WTC11 (cell line): ENCODE results near the gene SH3BP5. TPM values are rescaled to one million over a fixed set of nuclear protein-coding genes. Genes with fewer than 3 reads are reported as not detected.
"Not testable (repeated sequence)": the region's sequence is repeated elsewhere in the genome, so short reads cannot be mapped to it uniquely, and the experiment has no call there.

Experiments
- ATAC-seq: fragments of 200-7000 bp; cut with Tn5 transposase; 2 replicates; pipeline ENCODE4 v1.10.0; 2021; ENCODE audit warnings: mild to moderate bottlenecking, moderate library complexity
- CTCF ChIA-PET: fragments of 300-600 bp; sonication (Branson Sonifier 250); formaldehyde crosslinking; loops from one replicate; lab custom pipeline; 2021; ENCODE audit warnings: antibody characterized with exemption; lab: Charles Lee
- POLR2A ChIA-PET: fragments of 350-600 bp; sonication (Branson Sonifier 250); formaldehyde crosslinking; loops from one replicate; lab custom pipeline; 2021; ENCODE audit warnings: antibody characterized with exemption; lab: Charles Lee
- DNase-seq: peaks from one replicate; pipeline ENCODE4 v3.0.0; 2021; ENCODE audit warnings: low spot score
- H3K27ac Mint-ChIP-seq: 2 replicates; pipeline ENCODE4 v1.8.0; 2021; ENCODE audit warnings: mixed read lengths
- H3K27me3 Mint-ChIP-seq: 2 replicates; pipeline ENCODE4 v1.8.0; 2021; ENCODE audit warnings: low read depth, mild to moderate bottlenecking, moderate library complexity, mixed read lengths
- H3K36me3 Mint-ChIP-seq: 2 replicates; pipeline ENCODE4 v1.8.0; 2021; ENCODE audit warnings: mixed read lengths
- H3K4me1 Mint-ChIP-seq: 2 replicates; pipeline ENCODE4 v1.8.0; 2022; ENCODE audit warnings: mixed read lengths
- H3K4me3 Mint-ChIP-seq: 2 replicates; pipeline ENCODE4 v1.8.0; 2021; ENCODE audit warnings: mild to moderate bottlenecking, moderate library complexity, mixed read lengths
- H3K9me3 Mint-ChIP-seq: 2 replicates; pipeline ENCODE4 v1.8.0; 2021; ENCODE audit warnings: mixed read lengths
- CREM ChIP-seq: sonication (generic); formaldehyde crosslinking; IDR thresholded peaks from 2 replicates; pipeline ENCODE4 v1.8.1; 2022; ENCODE audit warnings: mild to moderate bottlenecking, missing genetic modification reagents, moderate library complexity
- CTCF ChIP-seq: fragments of 200-600 bp; IDR thresholded peaks from 2 replicates; pipeline ENCODE4 v1.8.0; 2022; ENCODE audit warnings: antibody characterized with exemption
- ESRRA ChIP-seq: sonication (generic); formaldehyde crosslinking; IDR thresholded peaks from 2 replicates; pipeline ENCODE4 v1.8.1; 2022; ENCODE audit warnings: mild to moderate bottlenecking, missing genetic modification reagents, borderline replicate concordance
- FOXP4 ChIP-seq: sonication (generic); formaldehyde crosslinking; IDR thresholded peaks from 2 replicates; pipeline ENCODE4 v1.8.0; 2022; ENCODE audit warnings: mild to moderate bottlenecking, missing genetic modification reagents
- HMGA2 ChIP-seq: fragments of 250-450 bp; sonication (Bioruptor Pico); IDR thresholded peaks from 2 replicates; pipeline ENCODE4 v1.4.0; 2021; ENCODE audit warnings: mild to moderate bottlenecking, moderate library complexity
- IRF1 ChIP-seq: sonication (generic); formaldehyde crosslinking; IDR thresholded peaks from 2 replicates; pipeline ENCODE4 v1.8.0; 2023; ENCODE audit warnings: missing genetic modification reagents
- JAZF1 ChIP-seq: fragments of 250-450 bp; sonication (Bioruptor Pico); IDR thresholded peaks from 2 replicates; pipeline ENCODE4 v1.9.0; 2021; ENCODE audit warnings: moderate library complexity, mild to moderate bottlenecking, inconsistent platforms
- MLX ChIP-seq: sonication (generic); formaldehyde crosslinking; IDR thresholded peaks from 2 replicates; pipeline ENCODE4 v1.8.1; 2023; ENCODE audit warnings: mild to moderate bottlenecking, missing genetic modification reagents, moderate library complexity
- NFE2L1 ChIP-seq: sonication (generic); formaldehyde crosslinking; IDR thresholded peaks from 2 replicates; pipeline ENCODE4 v1.8.1; 2023; ENCODE audit warnings: missing genetic modification reagents
- NR2C2 ChIP-seq: sonication (generic); formaldehyde crosslinking; IDR thresholded peaks from 2 replicates; pipeline ENCODE4 v1.8.0; 2022; ENCODE audit warnings: mild to moderate bottlenecking, missing genetic modification reagents
- NR3C1 ChIP-seq: sonication (generic); formaldehyde crosslinking; conservative IDR thresholded peaks from 2 replicates; pipeline ENCODE4 v1.8.1; 2023; ENCODE audit warnings: low read depth, mild to moderate bottlenecking, missing genetic modification reagents
- PRRX2 ChIP-seq: fragments of 250-450 bp; sonication (Bioruptor Pico); IDR thresholded peaks from 2 replicates; pipeline ENCODE4 v1.8.0; 2021; ENCODE audit warnings: mild to moderate bottlenecking
- SMAD3 ChIP-seq: sonication (generic); formaldehyde crosslinking; IDR thresholded peaks from 2 replicates; pipeline ENCODE4 v1.8.0; 2022; ENCODE audit warnings: missing genetic modification reagents, mild to moderate bottlenecking, borderline replicate concordance
- TEAD4 ChIP-seq: sonication (generic); formaldehyde crosslinking; IDR thresholded peaks from 2 replicates; pipeline ENCODE4 v1.8.0; 2022; ENCODE audit warnings: mild to moderate bottlenecking, missing genetic modification reagents
- TP53 ChIP-seq: sonication (generic); formaldehyde crosslinking; IDR thresholded peaks from 2 replicates; pipeline ENCODE4 v1.8.1; 2023; ENCODE audit warnings: mild to moderate bottlenecking, missing genetic modification reagents
- USF2 ChIP-seq: sonication (generic); formaldehyde crosslinking; IDR thresholded peaks from 2 replicates; pipeline ENCODE4 v1.8.1; 2023; ENCODE audit warnings: mild to moderate bottlenecking, missing genetic modification reagents, moderate library complexity
- ZBTB43 ChIP-seq: sonication (generic); formaldehyde crosslinking; IDR thresholded peaks from 2 replicates; pipeline ENCODE4 v1.8.1; 2023; ENCODE audit warnings: mild to moderate bottlenecking, missing genetic modification reagents
- ZMAT4 ChIP-seq: fragments of 250-450 bp; sonication (Bioruptor Pico); IDR thresholded peaks from 2 replicates; pipeline ENCODE4 v1.9.0; 2021; ENCODE audit warnings: mild to moderate bottlenecking
- ZNF416 ChIP-seq: fragments of 250-450 bp; sonication (Bioruptor Pico); IDR thresholded peaks from 2 replicates; pipeline ENCODE4 v1.9.0; 2021; ENCODE audit warnings: mild to moderate bottlenecking, inconsistent platforms
- total RNA-seq: library from RNA; stranded (reverse); gene quantifications from 3 replicates; pipeline ENCODE4 v1.2.3, GENCODE V29; 2021

Gene SH3BP5
- total RNA-seq, 1 experiment from 2014 or later = 7.2 TPM

- Mint-ChIP-seq H3K4me3 (no peak overlapping the region), H3K27me3 (peaks cover 4% of the 10 kb centered on the region; the same call in 1 of the 2 replicates), H3K9me3 (peaks cover 9% of the 10 kb centered on the region), H3K4me1 (peaks cover 4% of the 10 kb centered on the region), H3K27ac (no peak overlapping the region), H3K36me3 (no peaks in the 10 kb centered on the region)
- DNase-seq (no peak), ATAC-seq (no peak)
- TF ChIP-seq PRRX2 = no peak
- no peak for TF ChIP-seq JAZF1 (CRISPR knock-in tag)
- TF ChIP-seq ZBTB43 (CRISPR knock-in tag) = no peak
- TF ChIP-seq TP53 (CRISPR knock-in tag) = no peak
- TF ChIP-seq ZNF416 (CRISPR knock-in tag) = no peak
- TF ChIP-seq NR3C1 = no peak
- TF ChIP-seq TEAD4 (CRISPR knock-in tag) = no peak
- TF ChIP-seq NR2C2 = no peak
- no peak for TF ChIP-seq CREM
- no peak for TF ChIP-seq USF2
- TF ChIP-seq FOXP4 = no peak
- ChIA-PET POLR2A (no interaction called here), CTCF (interaction anchor here (0.6 to 1.1 kb wide), 3 partner anchors 14 to 99 kb away, joined by 3 to 4 read pairs (median 4); partner anchors contain the start of gene SH3BP5)
These were observed 34.7 kb upstream of the SH3BP5 start for GRCh38 chr3:15367059-15367458.

- H3K36me3 Mint-ChIP-seq, DNase-seq, POLR2A ChIA-PET, ATAC-seq, H3K27ac Mint-ChIP-seq, H3K9me3 Mint-ChIP-seq, H3K27me3 Mint-ChIP-seq, H3K4me3 Mint-ChIP-seq: not testable (repeated sequence)
- H3K4me1 Mint-ChIP-seq = peaks cover 18% of the 10 kb centered on the region
- CTCF ChIA-PET = interaction anchor here (1.0 kb wide), 1 partner anchor 96 kb away, joined by 3 read pairs; no protein-coding TSS in a partner anchor
These were observed 31.7 kb upstream of the SH3BP5 start for GRCh38 chr3:15364078-15364477.

- DNase-seq (peak; percentile 14), ATAC-seq (peak; percentile 68)
- no peak for TF ChIP-seq NR2C2
- TF ChIP-seq ZBTB43 (CRISPR knock-in tag) = no peak
- no peak for TF ChIP-seq NR3C1
- no peak for TF ChIP-seq CTCF
- TF ChIP-seq MLX = no peak
- TF ChIP-seq ZNF416 (CRISPR knock-in tag) = no peak
- TF ChIP-seq NFE2L1 (CRISPR knock-in tag) = no peak
- no peak for TF ChIP-seq ESRRA
- no peak for TF ChIP-seq TP53 (CRISPR knock-in tag)
- no peak for TF ChIP-seq HMGA2 (CRISPR knock-in tag)
- TF ChIP-seq SMAD3 = no peak
- no peak for TF ChIP-seq ZMAT4 (CRISPR knock-in tag)
- no peak for TF ChIP-seq IRF1 (CRISPR knock-in tag)
- peaks cover 6% of the 10 kb centered on the region for H3K9me3 Mint-ChIP-seq
- H3K27ac Mint-ChIP-seq = no peak overlapping the region
- no peaks in the 10 kb centered on the region; the same call in 1 of the 2 replicates for H3K27me3 Mint-ChIP-seq
- H3K4me3 Mint-ChIP-seq = no peak overlapping the region
- ChIA-PET POLR2A (no interaction called here), CTCF (interaction anchor here (0.6 to 1.4 kb wide), 6 partner anchors 20 to 94 kb away, joined by 3 to 9 read pairs (median 6); partner anchors contain the start of gene SH3BP5)
- no peaks in the 10 kb centered on the region for H3K36me3 Mint-ChIP-seq
- peaks cover 21% of the 10 kb centered on the region for H3K4me1 Mint-ChIP-seq
These were observed 29.3 kb upstream of the SH3BP5 start for GRCh38 chr3:15361494-15362214.
